Activated CD8-positive, alpha-beta memory T cell treated with anti-CD3 and anti-CD28 coated beads, Interleukin-2, amount 50 U/mL, for 24 hours (primary cell): Measurements from ENCODE around the gene ACOXL.

Source experiments
- DNase-seq: peaks from one replicate; pipeline ENCODE4 v3.0.0-alpha.2; 2020; ENCODE audit errors: extremely low read depth

ACOXL gene

GRCh38 chr2:111162718-111163331 lies 430.5 kb downstream of the ACOXL start:
- DNase-seq: no peak

DNA sequence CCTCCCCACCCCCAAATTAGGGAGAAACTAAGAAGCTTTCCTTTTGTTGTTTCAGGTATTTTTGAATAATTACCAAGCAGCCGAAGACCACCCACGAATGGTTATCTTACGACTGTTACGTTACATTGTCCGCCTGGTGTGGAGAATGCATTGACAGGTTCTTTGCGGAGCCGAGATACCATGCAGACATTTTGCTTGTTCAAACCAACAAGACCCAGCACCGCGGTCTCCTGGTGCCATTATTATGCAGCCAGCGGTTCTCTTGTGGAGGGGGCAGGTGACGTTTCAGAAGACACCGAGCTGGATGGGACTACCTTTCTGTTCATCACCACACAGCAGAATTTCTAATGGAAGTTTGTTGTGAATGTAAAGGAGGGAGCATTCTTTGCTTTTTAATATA lies 431.7 kb downstream of the ACOXL start:
- no peak for DNase-seq

GRCh38 chr2:111165084-111165483 lies 432.7 kb downstream of the ACOXL start:
- no peak for DNase-seq

- no peak for DNase-seq
Measured at GRCh38 chr2:111166115-111166514, 433.7 kb downstream of the ACOXL start.

DNA sequence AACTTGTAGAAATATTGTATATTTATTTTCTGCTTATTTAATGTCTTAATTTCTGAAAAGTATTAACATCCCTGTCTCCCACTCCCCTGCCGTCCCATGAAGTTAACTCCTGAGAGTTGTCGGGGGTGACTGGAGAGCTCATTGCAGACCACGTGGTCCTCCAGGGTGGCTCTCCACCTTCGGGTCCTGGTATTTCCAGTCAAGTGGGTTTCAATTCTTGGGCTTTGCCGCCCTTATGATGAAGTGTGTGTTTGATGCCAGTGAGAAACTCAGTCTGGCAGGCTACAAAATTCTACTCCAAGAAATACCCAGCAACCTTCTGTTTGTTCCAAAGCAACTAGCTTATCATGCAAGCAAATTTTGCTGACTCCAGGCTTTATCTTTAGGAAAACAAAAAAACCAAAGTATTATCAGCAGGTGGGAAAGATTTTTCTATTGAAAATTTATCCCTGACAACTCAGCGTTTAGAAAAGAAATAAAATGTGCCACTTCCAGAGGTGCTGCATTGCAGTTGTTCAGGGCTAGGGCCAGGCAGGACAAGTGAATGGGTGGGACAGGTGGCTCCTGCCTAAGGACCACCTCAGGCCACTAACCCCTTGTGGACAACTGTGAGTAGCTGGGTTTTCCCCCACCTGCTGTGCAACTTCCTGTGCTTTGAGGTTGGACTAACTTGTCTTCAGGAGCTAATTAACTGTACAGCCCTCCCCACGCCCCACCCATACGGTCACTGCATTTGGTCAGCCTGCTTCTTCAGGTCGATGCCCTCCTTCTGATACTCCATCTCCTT lies 434.9 kb downstream of the ACOXL start:
- no peak for DNase-seq

GRCh38 chr2:111167863-111168162 lies 435.4 kb downstream of the ACOXL start:
- DNase-seq: no peak
